Measurements from ENCODE around the gene CYB561D1.

The CYB561D1 gene

DNA sequence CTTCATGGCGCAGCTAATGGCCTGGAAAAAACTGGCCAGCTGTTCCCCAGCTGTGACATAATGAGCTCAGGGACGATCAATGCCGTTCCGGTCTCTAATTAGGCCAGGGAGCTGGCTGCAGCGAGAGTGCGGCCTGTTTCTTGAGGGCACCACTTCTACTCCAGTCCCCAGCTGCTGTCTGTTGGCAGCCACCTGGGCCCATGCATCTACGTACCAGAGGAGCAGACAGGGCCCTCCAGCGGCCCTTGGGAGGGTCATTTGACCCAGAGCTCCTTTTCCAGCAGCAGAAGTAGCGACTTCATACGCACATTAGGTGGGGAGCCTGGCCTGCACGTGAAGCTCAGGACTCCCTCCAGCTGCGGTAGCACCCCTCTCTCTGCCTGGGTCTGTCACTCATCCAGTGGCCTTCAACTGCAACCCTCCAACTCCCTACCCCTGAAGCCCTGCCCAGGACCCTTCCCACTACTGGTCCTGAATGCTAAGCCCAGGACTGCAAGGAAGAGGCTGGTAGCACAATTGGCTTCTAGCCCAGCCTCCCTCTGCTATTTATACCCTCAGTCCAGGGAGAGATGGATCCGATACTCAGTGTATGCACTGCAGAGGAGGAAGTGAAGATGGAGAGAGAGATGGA is 36.7 kb downstream of the CYB561D1 start:
- no peak for DNase-seq

DNA sequence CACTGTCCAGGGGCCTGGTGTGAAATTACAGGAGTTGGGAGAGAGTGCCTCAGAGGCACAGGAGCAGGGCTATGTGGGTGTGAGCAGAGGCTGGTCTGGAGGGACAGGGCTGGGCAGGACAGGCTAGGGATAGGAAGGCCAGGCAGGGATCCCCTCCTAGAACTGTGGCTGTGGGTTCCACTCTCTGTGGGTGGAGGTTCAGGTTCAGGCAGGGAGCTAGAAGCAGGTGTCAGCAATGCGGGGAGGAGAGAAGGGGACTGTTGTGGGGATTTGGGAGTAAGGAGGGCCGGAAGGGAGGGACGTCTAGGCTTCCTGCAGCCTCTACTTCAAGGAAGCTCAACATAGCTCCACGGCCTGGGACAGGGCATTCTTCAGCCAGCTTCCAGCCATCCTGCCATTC is 37.5 kb downstream of the CYB561D1 start:
- DNase-seq = no peak

DNA sequence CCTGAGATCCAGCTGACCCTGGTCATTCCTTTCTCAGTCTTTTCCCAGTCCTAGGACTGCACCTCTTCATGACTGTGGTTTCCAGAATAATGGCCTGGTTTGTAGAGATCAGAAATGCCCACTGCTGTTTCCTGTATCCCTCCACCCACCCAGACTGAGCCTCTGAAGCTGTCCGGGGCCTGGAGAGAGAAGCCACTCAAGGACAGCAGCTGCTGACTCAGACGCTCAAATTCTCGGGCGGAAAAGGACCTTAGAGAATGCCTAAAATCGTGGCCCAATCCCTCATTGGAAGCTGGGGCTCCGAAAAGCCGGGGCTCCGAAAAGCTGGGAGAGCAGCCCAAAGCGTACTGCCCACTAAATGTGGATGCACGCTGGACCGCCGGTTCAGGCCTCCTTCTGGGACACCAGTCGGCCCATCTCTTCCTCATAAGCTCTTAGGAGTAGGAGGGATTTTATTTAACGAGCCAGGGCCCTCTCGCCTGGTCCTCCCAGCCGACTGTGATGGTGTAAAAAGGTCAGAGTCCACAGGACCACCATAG is 38.0 kb downstream of the CYB561D1 start:
- no peak for DNase-seq

DNA sequence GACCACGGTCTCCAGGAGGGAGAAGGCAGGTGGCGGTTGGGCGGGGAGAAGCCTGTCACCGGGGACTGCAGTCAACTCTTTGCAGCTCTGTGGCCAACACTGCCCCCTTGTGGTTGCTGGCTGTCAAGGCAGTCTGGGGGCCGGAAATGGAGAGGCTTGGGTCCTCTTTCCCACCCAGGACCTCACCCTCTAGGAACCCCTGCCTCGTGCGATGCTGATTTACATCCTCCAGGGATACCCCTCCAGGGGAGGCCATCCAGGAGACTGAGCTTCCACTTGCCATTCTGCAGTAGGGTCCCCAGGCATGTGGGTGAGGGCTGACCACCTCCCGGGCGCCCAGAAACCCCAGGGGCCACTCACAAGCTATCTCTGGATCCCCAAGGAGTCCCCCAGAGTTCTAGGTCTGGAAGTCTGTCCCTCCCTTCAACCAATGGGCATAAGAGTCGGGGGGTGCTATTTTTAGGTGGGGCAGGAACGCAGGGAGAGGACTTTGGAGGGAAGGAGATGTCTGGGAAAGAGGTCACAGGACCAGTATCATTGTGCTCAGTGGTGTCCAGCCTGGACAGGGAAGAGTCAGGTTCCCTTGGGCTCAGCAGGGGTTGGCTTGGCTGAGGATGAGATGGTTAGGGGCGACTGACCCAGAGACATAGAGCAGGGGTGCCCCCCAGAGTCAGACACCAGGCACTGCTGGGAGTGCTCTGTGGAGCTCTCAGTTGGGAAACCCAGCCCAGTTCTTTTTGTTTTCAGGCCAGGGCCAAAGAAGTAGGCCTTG is 38.7 kb downstream of the CYB561D1 start:
- DNase-seq = peak; percentile 84 to 92

DNA sequence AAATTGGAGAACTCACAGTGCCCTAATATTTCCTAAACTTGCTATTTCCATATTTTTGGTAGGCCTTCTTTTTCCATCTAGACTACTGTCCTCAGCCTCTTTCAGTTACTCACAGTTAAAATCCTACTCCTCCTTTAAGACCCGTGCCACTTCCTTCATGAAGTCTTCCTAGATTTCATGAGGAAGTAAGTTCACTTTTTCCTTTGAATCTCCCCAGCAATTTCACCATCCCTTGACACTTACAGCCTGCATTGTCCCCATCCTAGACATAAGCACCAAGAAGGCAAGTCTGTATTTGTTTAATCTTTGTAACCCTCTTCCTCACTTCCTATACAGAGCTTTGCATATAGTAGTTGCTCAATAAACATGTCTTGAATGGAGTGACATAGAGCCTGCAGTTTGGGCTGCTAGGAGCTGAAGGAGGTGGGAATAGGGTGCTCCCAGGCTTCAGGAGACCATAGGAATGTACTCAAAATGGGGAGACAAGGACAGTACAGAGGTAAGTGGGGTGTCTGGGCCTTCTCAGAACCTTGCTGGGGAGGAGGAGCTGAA is 40.5 kb downstream of the CYB561D1 start:
- DNase-seq = no peak

DNA sequence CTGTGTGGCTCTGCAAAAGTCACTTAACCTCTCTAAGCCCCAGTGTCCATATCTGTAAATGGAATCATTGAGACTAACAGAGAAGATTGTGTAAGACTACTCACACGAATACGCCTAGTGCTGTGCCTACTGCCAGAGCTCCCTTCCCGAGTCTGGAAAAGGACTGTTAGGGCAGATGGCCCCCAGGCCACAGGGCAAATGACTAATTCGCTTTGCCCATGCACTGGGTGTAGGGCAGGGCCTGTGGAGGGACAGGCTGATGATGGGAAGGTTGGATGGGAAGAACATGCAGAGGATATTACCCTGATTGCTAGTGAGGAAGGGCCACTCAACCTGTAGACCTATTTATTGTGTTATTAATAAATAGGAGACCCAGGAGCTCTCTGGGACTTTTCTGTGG is 41.6 kb downstream of the CYB561D1 start:
- no peak for DNase-seq

DNA sequence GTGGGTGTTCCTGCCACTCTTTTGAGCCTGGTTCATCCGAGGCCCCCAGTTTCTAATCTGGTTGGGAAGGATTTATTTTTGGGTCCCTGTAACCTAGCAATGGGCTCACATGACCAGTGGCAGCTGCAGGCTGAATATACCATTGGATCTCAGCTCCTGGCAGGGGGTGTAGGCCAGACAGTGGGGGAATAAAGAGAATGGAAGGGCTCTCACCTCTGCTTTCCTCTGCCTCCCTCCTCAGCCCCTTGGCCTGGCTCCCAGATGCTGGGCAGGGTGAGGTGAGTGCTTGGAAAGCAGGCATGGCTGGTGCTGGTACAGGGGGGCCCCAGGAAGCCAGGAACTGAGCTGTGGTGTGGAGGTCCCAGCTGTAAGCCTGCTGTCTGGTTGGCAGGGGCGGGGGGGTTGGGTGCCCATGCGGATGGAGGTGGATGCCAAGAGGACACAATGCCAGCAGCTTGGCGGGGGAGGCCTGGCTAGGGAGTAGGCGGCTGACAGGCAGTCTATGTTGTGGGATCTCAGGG is 42.1 kb downstream of the CYB561D1 start:
- no peak for DNase-seq

DNA sequence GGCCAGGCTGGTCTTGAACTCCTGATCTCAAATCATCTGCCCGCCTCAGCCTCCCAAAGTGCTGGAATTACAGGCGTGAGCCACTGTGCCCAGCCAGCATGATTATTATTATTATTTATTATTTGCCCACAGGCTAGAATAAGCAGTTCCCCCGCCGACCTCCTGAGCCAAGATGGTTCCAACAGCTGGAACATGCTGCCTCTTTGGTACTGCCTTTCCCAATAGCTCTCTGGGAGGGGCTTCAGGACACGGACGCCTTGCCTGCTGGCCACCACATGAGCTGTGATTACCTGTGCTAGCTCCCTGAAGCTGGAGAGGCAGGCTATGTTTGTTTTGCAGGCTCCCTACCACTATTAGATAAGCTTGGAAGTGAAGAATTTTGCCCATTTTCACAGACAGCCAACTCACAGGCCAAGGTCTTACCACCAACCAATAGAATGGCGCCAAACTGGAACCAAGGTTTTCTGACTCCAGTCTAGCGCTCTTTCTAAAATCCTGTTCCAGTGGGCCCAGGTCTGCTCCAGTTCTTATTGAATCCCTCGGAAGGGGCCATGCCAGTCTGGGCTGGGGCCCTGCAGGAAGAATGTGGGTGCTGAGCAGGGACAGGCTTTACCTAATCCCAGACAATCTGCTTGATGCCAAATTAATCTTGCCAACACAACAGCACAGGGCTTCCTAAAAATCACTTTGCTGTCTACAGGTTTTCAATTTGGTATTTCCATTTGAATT is 43.7 kb downstream of the CYB561D1 start:
- no peak for DNase-seq

DNA sequence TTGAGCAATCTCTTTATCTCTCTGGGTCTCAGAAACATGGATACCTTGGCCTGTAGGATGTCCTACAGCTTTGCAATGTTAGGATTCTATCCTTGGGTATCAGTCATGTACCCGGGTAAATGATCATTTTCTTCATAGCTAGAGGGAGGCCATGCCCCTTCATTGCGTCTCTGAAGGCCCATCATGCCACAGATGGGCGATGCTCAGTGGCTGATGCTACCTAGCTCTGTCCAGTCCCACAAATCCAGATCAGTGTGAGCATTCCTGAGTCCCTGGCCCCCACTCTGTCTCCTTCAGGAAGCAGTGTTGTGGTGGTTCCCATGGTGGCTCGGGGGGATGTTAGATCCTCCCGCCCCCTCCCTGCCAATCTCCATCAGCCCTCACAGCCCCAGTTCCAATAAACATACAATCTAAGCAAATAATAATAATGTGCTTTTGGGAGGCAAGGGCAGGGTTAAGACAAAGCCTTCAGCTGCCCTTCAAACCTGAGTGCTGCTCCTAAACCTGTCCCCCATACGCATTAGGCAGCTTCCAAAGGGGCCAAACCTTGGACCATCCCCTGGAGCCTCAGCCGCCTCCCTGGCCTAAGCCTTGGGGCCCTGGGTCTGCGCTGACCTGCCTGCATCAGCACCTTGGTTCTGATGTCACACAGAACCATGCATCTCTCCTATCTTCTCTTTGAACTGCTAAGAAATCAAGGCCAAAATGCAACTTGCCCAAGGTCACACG is 45.1 kb downstream of the CYB561D1 start:
- DNase-seq = no peak

DNA sequence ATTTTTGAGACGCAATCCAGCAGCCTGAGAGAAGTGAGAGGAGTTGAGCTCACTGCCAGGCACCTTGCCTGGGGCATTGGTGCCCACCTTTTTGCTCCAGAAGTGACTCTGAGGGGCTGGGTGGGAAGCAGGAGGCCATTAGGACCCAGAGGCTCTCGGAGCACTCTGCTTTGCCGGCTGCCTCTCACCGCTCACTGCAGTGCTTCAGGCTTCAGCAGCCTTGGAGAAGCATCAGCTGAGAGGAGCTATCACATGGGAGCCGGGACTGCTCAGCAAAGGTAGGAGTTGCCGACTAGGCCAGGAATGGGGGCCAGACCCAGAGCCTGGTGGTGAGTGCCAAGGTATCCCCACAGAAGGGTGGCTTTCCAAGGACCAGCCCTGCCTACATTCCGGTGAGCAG is 45.8 kb downstream of the CYB561D1 start, which contains the start of gene GPR61:
Gene GPR61 (plus strand): TSS at position 197 of the 400 bp plus-strand sequence. CDS start 3,151 bp downstream, outside the sequence.
- no peak for DNase-seq

DNA sequence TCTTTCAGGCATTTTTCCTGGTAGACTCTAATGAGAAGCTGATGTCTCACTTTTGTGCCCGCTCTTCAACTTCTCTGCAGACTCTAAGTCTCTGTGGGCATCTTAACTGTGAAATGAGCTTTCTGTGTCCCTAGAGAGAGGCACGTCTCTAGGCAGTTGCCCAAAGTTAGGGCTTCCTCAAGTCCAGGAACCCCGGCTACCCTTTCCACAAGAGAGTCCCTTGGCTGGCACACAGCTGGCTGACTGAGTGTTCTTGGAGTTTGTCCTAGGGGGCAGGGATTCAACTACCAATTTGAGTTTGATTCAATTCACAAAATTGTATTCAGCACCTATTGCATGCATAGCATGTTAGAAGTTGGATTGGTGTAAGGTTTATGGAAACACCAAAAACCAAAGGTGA is 47.2 kb downstream of the CYB561D1 start:
- DNase-seq = no peak

DNA sequence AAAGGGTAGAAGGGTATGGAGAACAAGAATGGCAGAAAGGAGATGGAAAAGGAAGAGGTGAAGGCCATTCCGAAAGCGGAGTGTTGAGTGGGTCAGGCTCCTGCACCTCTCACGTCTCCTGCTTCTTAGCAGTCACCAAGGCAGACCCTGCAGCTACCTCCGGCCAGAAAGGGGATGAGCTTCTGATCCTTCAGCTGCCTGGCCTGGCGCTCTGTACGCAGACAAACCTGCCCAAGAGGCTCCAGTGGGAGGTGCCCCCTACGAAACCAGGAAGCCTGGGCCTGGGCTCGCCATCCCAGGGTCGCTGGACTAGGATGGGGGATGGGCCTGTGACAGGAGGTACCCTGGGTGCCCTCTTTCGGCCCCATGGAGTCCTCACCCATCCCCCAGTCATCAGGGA is 48.8 kb downstream of the CYB561D1 start:
- DNase-seq = no peak

DNA sequence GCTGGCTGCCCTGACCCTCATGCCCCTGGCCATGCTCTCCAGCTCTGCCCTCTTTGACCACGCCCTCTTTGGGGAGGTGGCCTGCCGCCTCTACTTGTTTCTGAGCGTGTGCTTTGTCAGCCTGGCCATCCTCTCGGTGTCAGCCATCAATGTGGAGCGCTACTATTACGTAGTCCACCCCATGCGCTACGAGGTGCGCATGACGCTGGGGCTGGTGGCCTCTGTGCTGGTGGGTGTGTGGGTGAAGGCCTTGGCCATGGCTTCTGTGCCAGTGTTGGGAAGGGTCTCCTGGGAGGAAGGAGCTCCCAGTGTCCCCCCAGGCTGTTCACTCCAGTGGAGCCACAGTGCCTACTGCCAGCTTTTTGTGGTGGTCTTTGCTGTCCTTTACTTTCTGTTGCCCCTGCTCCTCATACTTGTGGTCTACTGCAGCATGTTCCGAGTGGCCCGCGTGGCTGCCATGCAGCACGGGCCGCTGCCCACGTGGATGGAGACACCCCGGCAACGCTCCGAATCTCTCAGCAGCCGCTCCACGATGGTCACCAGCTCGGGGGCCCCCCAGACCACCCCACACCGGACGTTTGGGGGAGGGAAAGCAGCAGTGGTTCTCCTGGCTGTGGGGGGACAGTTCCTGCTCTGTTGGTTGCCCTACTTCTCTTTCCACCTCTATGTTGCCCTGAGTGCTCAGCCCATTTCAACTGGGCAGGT is 49.5 kb downstream of the CYB561D1 start:
- DNase-seq = no peak

DNA sequence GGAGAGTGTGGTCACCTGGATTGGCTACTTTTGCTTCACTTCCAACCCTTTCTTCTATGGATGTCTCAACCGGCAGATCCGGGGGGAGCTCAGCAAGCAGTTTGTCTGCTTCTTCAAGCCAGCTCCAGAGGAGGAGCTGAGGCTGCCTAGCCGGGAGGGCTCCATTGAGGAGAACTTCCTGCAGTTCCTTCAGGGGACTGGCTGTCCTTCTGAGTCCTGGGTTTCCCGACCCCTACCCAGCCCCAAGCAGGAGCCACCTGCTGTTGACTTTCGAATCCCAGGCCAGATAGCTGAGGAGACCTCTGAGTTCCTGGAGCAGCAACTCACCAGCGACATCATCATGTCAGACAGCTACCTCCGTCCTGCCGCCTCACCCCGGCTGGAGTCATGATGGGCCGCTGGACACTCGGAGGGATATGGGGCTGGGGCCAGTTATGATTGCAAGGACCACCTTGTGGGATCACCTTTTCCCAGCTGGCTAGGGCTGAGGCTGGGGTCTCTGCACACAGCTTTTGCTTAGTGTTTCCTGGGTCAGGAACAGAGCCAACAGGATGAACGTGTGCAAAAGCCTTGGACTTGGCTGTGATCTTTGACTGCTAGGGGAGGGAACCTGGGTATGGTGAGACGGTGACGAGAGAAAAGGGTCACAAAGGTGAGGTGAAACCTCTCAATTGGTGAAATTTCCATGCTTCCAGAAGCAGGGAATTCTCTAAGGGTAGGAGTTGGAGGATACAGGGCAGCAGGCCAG is 50.3 kb downstream of the CYB561D1 start:
- DNase-seq = no peak

DNA sequence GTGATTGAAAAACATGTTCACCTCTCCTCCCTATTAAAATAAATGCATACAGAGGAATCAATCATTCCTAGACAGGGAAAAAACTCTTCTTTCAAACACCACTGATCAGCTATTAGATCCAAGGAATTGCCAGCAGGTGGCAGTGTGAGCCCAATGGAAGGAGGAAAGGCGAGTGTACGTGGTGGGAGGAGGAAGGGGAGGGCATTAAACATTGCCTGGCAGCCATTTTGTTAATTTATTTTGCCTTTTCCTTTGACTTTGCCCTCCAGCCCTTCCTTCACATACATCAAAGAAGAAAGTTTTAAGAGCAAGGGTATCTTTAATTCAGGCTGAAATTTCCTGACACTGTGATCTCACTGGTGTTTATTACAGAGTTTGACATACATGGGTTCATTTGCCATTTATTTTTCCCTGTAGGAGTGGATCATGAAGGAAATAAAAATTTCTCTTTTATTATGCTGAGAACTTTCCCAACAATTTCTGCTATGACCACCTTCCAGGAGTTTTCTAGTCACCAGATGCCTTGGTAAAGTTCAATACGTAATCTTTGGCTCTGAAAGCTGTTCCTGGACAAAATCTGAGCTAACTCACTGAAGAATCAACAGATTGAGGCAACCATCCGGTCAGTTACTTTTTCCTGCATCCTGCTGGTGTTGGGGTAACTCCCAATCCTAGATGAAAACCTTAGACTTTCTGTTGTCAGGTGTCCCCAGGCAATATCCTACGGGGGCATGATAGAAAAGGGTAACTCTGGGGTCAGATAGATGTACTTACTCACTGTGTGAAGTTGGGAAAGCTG is 52.6 kb downstream of the CYB561D1 start:
- DNase-seq = peak; percentile 88 to 92

DNA sequence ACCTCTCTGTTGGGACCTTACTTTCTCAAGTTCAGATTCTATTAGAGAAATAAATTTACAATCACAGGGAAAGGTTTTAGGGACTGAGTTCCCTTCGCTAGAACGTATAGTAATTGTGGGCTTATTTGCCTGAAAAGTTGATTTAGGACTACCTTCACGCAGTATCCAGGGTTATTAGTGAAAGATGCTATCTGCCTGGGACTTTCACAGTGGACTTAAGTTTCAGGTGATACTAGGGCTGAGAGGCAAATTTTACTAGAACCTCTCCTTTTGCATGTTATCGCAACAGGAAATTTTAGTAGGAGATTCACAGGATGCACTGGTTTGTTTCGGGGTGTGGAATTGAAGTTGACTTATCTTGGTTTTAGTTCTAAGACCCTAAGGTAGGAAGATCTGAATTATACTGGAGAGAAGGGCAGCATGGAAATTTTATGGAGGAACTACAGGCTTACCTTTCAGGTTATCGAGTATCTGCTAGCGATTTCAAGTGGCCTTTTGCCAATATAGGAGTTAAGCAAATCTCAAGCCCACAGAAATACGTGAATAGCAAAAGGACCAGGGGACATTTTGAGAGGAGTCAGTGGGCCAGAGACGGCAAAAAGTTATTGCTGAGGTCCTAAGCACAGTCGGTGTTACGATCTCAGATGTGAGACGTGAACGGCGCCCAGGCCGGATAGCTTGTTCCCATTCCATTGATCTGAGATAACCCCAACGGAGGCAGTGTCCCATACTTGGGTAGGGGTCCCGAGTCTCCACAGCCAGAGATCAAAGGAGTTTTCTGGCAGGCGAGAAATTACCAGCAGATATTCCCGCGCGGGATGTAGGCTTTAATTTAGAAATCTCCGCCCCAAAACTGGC is 53.8 kb downstream of the CYB561D1 start:
- DNase-seq = peak in 1 of 2 donors; percentile 23

DNA sequence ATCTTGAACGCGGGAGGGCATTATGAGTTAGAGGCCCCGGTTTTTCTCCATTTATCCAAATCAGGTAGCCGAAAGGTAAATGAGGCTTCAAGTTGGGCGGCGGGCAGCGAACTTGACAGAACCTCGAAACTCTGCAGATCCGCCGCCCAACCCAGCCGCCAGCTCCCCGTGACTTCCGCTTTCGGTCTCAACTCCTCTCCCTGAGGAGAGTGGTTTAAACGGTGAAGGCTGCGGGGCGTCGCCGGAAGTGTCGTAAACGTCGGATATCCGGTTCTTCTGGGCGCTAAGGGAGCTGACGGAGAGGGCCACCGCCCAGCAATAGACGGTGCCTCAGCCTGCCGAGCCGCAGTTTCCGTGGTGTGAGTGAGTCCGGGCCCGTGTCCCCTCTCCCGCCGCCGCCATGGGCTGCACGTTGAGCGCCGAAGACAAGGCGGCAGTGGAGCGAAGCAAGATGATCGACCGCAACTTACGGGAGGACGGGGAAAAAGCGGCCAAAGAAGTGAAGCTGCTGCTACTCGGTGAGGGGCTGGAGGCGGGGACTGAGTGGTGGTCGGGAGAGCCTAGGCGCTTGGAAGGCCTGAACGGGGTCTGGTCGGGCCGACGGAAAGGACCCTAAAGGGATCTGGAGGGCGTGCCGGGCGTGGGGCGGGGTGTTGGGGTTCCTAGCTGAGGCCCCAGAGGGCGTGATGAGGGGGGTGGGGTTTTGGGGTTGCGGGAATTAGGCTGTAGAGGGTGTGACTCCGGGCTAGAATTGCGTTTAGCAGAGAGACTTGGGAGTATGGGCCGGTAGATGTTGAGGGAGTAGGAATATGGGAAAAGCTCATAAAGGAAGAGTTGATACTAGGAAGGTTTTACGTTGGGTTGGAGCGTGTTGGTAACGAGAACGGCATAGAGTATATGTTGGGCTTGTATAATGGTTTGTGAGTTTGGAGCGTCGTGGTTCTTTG is 54.7 kb downstream of the CYB561D1 start, which contains the start of gene GNAI3:
Gene GNAI3 (plus strand): TSS at position 295 of the 947 bp plus-strand sequence. CDS start 106 bp downstream, at position 401.
- DNase-seq = peak; percentile 95 to 96

Data from CD4-positive, alpha-beta T cell treated with Interferon alpha-2 for 1 hour (primary cell).